Limb (tissue), 2 donors: ENCODE data around the gene SUN5.

ENCODE experiments used
- DNase-seq, 2 donors: peaks; one replicate each; pipeline ENCODE4 v3.0.0-alpha.2; 2016; ENCODE audit errors: extremely low spot score in 2 of 2

SUN5 gene

DNA sequence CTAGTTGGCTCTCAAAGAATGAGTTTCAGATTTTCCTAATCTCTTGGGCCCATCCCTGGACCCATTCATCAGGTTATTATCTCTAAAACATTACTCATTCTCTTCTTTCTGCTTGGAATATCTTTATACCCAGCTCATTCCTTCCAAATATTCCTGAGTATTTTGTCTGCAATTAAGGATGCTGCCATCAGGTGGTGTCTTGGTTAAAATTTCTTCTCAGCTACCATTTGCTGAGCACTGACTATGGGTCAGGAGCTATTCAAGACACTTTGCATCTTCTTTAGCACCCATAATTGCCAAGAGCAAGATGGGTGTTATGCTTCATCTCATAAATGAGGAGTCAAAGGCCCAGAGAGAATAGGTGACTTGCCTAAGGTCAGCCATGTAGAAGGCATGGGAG, 8.4 kb downstream of the SUN5 start:
- DNase-seq = no peak

DNA sequence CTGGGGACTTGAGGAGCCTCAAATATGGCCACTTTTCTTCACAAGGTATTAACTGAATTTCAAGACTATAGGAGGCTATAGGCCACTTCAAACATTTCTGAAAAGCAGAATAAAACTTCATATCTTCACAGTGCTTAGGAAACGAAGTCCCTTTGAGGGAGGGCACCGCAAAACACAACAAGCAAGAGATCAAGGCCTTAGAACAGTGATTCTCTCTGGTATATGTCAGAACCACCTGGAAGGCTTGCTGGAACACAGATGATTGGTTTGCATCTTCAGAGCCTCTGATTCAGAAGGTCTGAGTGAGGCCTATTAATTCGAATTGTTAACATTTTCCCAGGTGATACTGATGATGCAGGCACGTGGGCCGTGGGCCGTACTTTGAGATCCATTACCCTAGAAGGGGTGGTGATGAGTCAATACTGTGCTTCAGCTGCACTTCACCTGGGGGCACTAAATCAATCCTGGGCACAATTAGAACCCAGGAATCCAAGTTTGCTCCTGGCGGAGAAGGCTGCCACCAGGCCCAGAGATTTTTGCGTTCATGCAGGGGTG, 10.7 kb downstream of the SUN5 start:
- DNase-seq = no peak

DNA sequence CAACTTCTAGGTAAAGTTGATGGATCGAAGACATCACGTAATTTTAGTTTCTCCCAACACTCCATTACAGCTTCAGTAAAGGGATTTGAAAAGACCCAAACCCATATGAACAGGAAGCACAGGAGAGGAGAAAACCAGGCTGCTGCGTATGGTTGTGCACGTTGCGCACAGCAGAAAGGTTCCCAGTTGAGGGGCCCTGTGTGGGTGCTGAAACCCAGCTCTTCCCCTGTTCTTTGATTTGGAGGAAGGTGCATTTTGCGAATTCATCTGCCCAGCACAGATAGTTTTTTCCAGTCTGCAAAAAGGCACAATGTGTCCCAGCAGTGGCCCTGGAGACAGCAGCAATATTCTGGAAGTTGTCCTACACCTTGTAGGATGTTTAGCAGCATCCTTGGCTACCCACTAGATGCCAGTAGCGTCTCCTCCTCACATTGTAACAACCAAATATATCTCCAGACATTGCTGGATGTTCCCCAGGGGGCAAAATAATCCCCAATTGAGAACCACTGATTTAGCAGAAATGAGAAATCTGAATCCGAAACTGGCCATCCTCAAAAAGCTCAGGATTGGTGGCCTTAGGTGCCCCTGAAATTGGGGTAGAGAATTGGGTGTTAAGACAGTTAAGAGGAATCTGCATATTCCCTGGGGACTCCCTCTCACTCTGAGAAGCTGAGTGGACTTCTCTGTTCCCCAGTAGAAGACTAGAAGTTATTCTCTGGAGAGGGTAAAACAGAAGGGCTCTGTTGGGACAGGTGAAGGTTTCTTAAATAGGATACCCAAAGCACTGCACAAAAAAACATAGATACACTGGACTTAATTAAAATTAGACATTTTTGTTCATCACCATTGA, 12.2 kb downstream of the SUN5 start:
- DNase-seq = no peak

DNA sequence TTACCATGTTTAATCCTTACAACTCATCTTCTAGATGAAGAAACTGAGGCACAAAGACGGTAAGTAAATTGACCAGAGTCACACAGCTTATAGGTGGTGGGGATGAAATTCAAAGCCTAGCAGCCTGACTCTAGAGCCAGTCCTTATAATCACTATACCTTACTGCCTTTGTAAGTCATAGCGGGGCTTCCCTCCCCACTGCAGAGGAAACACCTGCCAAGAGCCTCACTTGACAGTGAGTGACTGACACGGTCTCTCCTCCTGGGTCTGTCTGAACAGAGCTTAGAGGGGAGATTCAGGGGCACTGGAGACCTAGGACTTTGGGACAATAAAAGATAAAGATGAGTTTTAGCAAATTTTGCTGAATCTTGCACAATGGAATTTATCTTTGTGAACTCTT, 12.8 kb downstream of the SUN5 start:
- DNase-seq = no peak

DNA sequence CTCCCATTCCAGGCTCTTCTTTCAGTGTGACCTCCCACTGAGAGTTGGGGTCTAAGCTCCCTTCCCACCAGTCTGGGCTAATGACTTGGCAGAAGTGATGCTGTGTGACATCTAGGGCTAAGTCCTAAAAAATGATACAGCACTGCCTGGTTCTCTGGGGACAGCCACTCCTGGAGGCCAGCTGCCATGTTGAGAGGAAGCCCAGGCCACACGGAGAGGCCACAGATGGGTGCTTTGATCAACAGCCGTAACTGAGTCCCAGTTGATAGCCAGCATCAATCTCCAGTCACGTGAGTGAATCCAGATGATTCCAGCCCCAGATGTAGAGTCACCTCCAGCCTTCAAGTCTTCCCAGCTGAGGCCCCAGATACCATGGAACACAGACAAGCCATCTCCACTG, 13.8 kb downstream of the SUN5 start:
- DNase-seq = no peak

DNA sequence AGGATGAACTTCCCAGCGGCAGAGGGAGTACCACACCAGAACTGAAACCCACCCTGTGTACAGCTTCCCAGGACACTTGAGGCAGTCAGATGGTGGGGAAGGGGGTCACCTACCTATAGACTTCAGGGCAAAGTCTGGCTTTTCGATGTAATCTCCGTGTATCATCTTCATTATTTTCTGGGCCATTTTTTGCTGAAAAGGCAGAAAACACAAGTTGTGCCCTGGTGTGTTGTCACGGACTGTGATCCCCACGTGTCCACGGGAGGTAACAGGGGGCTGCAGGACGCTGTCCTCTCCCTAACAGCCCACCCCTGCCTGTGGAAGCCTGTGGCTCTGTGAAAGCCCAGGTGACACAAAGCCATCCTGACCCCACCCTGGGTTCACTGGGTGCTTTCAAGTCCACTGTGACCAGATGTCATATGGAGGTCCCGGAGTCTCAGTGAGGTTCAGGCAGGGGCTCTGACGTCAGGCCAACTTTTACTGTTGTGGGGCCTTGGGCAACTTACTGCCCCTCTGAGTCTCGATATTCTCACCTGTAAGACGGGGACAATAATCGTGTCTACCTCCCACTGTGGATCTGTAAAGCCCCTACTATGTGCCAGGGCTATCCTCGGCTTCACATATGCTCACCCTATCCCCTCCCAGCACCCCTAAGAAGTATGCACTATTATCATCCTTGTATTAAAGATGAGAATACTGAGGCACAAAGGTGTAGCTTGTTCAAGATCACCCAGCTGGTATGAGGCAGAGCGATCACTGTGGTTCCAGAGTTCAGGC, 14.5 kb downstream of the SUN5 start:
- no peak for DNase-seq

DNA sequence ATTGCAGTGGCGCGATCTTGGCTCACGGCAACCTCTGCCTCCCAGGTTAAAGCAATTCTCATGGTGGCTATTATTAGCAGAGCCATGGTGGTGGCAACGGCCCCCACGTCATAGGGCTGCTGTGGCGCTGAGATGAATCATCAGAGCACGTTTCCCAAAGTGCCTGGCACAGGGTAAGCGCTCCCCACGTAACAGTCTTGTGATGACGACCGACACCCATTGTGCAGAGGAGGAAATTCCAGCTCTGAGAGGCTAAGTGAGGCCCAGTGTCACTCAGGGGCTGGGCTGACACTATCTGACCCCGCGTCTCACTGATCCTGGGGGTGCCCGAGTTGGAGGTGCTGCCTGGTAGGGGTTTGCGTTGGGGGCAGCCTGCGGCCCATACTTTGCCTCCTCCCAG, 16.2 kb downstream of the SUN5 start:
- DNase-seq = no peak

DNA sequence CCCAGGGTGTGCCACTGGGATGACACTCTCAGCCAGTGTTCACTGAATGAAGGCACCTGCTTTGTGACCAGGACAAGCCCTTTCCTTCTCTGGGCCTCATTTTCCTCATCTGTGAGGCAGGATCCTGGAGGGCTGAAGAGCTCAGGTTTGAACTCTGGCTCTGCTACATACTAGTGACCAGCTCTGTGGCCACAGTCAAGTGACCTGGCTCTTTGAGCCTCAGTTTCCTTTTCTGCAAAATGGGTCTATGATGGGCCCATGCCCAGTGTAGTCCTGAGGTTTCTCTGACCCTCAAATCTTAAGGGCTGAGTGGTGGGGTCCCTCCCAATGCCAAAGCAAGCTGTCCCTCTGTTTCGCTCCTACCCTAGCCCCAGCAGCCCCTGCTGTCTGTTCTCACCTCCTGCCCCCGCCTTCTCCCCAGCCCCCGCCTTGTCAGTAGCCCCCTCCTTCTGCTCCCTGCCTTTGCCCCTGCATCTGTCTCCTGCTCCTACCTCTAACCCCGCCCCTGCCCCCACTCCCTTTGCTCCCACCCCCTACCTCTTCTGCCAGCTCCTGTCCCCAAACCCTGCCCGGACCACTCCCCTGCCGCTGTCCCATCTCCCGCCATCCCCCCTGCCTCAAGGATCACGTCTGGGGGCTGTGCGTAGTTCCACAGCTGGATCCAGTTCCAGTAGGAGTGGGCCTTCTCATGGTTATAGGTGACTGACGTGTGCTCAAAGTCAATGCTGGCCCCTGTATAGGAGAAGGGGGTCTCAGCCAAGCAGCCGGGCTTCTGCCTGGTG, 17.0 kb downstream of the SUN5 start:
- no peak for DNase-seq

DNA sequence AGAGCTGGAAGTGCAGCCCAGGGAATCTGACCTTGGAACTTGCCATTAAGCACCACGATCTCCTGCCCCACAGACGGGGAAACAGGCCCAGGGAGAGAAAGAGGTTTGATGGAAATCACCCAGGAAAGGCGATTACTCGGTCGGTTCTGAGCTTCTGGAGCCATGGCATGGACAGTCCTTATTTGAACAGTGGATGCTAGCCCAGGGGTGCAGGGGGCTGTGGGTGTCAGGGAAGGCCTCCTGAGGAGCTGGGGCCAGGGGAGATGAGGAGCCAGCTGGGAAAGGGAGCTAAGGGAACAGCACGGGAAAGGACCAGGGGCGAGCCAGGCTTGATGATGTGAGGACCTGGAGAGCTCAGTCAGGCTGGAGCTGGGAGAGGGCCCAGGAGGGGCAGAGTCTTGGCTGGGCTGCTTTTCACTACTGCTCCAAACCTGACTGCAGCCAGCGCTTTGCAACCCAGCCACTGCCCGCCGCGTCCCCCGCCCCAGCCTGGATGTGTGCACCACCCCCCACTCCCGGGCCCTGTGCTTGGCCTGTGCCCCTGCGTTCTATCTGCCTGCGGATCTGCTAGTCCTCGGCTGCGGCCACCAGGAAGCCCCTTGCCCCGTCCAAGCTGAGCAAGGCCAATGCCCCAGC, 17.8 kb downstream of the SUN5 start:
- DNase-seq = no peak

DNA sequence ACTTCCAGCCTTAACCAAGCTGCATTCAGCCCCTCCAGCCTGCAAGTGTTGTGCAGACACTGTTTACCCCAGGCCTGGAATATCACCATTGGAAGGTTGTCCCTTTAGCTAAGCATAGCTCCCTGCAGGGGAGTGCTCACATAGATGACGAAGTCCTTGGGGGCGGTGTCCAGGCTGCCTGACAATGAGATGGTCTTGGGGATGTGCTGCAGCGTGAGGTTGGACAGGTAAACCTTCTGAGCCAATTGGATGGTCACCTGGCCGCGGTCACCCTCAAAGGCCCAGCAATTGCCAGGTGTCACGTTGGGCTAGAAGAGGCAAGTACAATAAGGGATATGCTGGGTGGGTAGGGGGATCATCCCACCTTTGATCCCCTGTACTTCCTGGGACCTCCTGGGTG, 18.6 kb downstream of the SUN5 start:
- DNase-seq = no peak

DNA sequence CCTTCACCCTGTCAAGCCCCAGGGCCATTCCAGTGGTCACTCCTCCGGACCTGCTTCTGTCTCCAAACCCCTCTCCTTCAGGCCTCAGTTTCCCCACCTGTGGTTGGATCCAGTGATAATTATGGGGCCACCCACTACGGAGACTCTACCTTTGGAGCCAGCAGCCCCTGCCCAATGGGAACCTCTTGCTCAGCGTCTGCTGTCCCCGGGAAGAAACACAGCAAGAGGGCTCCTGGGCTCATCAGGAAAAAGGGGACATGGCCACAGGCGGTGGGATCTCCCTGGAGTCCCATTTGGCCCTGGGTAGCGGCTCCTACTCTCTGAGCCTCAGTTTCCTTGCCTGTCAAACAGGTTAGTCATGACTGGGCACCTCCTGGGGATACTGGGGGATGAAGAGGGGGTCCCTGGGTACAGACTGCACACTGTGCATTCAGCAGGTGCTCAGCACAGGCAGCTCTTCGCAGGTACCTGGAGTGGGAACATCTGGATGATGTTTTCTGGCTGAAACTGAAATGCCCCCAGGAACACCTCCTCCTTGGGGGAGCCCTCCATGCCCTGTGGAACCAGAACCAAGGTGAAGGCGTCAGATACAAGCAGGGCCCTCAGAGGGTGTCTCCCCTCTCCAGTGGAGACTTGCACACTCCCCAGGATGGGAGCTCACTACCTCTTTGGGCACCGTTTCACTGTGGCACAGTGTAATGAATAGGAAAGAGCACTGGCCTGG, 19.4 kb downstream of the SUN5 start:
- no peak for DNase-seq

DNA sequence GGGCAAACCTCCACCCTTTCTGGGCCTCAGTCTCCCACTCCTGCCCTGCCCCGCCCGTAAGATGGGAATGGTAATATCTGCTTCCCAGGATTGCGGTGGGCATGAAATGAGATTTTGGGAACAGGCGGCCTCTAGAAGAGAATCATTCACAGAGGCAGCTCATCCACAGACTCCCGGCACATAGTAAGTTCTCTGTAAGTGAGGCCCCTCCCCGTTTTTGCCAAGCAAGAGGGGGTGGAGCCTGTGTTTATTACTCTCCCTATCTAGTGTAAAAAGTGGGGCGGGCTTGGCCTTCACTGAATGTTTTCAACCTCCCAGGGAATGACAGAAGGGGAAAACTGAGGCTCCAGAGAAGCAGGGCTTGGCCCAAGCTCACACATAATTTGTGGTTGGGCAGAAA, 20.0 kb downstream of the SUN5 start:
- no peak for DNase-seq

DNA sequence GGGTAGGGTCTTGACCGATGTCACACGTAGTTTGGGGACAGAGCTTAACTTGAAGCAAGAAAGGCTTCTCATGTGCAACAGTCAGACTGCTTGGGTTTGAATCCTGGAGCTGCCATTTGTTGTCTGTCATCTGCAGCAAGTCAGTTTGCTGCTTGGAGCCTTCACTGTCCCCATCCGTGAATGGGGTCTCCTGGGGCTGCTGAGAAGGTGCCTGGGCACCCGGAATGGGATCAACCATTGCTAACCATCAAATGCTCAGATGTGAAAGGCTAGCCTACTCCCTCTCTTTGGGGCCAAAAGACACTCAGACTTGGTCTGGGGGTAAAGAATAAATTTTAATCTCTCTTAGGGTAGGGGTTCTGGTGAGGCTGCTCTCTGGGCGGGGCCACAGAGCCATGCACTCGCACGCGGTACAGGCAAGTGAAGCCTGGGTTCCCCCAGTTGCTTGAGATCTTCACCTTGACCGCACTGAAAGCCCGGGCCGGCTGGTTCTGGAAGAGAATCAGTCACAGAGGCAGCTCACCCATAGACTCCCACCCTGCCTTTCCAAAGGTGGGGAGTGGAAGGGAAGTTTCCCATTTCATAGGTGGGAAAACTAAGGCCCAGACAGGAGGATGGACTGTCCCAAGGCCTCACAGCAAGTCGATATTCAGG, 20.6 kb downstream of the SUN5 start:
- no peak for DNase-seq

DNA sequence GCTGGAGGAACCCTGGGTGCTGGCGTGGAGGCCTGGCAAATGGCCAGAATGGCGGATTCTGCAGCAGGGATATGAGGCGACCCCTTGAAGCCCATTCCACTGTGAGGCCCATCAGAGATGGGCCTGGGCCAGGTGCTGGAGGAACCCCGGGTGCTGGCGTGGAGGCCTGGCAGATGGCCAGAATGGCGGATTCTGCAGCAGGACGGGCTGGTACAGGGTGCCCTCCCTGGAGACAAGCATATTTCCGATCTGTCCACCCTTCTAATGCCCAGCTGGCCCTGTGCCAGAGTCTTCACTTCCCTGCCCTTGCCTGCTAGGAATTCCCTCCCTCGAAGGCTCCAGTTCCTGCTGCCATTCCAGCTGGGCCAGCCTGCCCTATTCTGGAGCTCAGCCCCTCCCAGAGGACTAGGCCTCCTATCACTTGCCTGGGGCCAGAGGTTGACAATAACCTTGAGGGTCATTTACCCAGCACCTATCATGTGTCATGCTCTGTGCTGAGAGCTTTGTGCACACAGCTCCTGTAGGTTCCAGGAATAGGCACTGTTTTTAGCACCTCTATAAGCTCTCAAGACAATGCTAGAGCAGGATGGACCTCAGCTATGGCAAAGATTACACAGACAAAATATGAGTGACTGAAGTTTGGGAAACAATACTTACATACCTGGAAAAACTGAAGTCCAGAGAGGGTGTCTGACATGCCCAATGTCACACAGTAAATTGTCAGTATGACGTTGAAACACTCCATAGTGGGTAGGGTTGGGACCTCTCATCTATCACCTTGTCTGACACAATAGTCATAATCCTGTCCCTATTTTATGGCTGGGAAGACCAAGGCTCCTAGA, 21.4 kb downstream of the SUN5 start:
- DNase-seq = peak; percentile 12 to 52

DNA sequence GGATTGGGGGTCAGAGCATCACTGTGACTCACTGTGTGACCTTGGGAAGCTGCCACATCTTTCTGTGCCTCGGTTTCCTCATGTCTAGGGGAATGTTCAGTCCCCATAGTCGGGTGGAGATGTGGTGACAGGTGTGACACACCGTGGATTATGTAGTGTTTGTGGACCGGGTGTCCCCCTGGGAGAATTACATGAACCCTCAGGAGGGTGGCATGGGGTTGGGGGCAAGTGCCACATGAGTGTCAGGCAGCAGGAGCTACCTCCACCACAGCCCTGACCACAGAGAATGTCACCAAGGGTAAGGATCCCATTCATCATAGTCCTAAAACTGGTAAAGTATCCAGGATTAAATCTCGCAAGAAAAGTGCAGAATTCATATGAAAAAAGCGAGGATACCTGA, 23.2 kb downstream of the SUN5 start:
- no peak for DNase-seq

DNA sequence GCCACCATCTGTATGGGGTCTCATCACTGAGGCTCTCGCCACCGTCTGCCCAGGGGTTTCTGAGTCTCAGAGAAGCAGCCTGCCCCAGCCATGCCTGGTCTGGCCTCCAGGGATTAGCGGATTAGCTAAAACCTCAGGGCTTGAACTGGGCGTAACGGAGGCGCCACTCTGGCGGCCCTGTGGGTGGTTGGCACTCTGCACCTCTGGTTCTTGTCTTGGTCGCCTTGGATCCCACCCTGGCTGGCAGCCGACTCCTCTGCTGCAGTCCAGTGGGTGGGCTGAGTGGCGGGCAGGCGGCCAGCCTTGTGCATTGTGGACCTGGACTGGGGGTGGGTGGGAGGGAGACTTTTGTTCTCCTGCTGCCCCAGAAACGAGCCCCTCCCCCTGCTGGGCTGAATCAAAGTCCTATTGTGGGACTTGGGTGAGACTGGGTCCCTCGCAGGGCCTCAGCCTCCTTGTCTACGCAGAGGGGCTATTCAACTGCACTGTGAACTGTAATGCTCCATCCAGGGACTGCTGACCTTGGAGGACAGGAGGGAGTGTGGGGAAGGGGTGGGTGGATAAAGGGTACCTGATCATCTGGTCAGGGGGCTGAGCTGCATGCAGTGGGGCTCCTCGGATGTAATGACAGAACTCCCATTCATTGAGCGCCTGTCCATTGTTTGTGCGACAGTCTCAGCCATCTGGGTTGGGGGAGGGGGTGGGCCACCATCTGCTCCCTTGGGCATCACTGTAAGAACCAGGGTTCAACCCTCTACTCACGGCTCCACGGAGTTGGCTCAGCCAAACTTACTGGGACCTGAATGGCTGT, 23.9 kb downstream of the SUN5 start:
- peak in 1 of 2 donors; percentile 74 for DNase-seq

DNA sequence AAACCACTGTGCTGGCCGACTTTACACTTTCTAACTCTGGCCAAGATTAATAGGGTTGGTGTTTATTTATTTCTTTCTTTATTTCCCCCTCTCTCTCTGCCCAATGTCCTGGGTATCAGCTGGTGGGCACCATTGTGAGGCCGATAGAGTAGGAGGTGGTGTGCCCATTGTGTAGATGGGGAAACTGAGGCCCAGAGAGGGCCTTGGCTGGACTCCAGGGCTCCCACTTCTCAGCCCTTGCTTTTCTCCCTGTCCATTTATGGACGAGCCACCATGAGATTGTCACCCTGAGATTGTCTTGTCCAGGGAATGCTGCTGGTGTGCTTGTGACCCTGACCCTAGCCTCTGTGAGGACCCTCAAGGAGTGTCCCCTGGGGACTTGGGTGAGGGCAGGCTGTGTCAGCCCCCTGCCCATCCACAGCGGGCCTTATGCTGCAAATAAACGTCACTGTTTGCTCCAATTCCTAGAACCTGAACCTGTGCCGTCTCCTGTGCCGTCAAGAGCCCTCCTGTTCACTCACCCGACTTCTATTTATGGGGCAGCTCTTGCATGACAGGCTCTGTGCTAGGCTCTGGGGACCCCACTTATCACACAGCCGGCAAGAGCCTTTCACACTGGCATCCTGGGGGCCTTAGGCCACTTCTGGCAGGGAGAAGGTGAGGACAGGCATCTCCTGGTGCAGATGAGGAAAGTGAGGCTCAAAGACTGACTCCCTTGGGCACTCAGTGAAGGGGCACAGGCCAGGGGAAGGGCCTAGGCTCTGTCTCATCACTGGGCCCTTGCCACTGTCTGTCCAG, 24.8 kb downstream of the SUN5 start:
- no peak for DNase-seq

DNA sequence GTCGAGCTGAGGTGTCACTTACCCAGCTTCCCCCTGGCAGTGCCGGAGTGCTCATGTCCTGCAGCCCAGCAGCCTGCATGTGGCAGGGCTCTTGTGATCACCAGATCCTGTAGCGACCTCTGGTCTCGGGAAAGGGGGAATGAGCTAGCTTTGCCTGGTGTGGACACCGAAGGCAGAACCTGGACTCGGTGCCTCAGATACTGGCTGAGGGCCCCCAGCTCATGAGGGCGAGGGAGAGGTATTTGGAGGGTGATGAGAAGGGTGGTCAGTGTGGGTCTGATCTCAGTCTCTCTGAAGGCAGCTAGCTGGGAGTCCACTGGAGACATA, 26.3 kb downstream of the SUN5 start:
- no peak for DNase-seq
